Mesothelial cell of epicardium (in vitro differentiated cells): ENCODE measurements around the gene TLR6. TPM values are rescaled to one million over a fixed set of nuclear protein-coding genes. Genes with fewer than 3 reads are reported as not detected.

Source experiments
- DNase-seq, 2 experiments: peaks; one replicate each; pipeline ENCODE4 v3.0.0; 2021; ENCODE audit warnings: low spot score in 2 of 2; ENCODE audit not compliant: unreplicated experiment in 2 of 2
- H3K27ac Mint-ChIP-seq: 2 replicates; pipeline ENCODE4 v1.8.0; 2021; ENCODE audit warnings: mixed read lengths
- H3K27me3 Mint-ChIP-seq: 2 replicates; pipeline ENCODE4 v1.8.0; 2021; ENCODE audit warnings: low read depth, mixed read lengths
- H3K36me3 Mint-ChIP-seq: 2 replicates; pipeline ENCODE4 v1.8.0; 2021; ENCODE audit warnings: mixed read lengths
- H3K4me1 Mint-ChIP-seq: 2 replicates; pipeline ENCODE4 v1.8.0; 2021; ENCODE audit warnings: mixed read lengths
- H3K4me3 Mint-ChIP-seq: 2 replicates; pipeline ENCODE4 v1.8.0; 2021; ENCODE audit warnings: mild to moderate bottlenecking, moderate library complexity, mixed read lengths
- H3K9me3 Mint-ChIP-seq: 2 replicates; pipeline ENCODE4 v1.8.0; 2021; ENCODE audit warnings: mixed read lengths
- CTCF ChIP-seq: fragments of 200-600 bp; sonication (generic); IDR thresholded peaks from one replicate; pipeline ENCODE4 v1.5.0; 2021; ENCODE audit warnings: antibody characterized with exemption; ENCODE audit not compliant: unreplicated experiment
- total RNA-seq: library from RNA; stranded (reverse); gene quantifications from 3 replicates; pipeline ENCODE4 v1.2.1, GENCODE V29; 2021

TLR6 gene
- total RNA-seq, 1 donor from 2014 or later: 0.98 TPM

DNA sequence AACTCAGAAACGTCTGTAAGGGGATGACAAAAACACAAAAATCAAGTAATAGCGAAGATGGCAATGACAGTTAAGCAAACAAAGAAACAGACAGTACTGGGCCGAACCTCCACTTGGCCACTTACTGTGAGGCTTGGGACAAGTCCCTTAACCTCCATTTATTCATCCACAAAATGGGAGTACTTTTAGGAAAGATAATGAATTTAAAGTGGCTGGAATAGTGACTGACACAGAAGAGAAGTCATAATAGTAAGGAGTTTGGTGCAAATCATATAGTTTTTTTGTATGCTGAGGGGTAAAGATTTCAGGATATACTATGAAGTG is 1.4 kb upstream of the TLR6 start:
- Mint-ChIP-seq H3K27me3 (peaks cover 13% of the 10 kb centered on the region), H3K4me1 (peaks cover 21% of the 10 kb centered on the region), H3K36me3 (no peaks in the 10 kb centered on the region), H3K9me3 (no peaks in the 10 kb centered on the region), H3K4me3 (no peak overlapping the region), H3K27ac (no peak overlapping the region)
- DNase-seq: no peak
- TF ChIP-seq CTCF: no peak

GRCh38 chr4:38857354-38858096 is 908 bp upstream of the TLR6 start:
- DNase-seq: no peak
- H3K4me1 Mint-ChIP-seq: peaks cover 21% of the 10 kb centered on the region
- peak overlapping the region; percentile 21 for H3K27ac Mint-ChIP-seq
- H3K27me3 Mint-ChIP-seq: peaks cover 10% of the 10 kb centered on the region
- no peaks in the 10 kb centered on the region for H3K36me3 Mint-ChIP-seq
- no peaks in the 10 kb centered on the region for H3K9me3 Mint-ChIP-seq
- no peak for TF ChIP-seq CTCF
- H3K4me3 Mint-ChIP-seq: no peak overlapping the region

DNA sequence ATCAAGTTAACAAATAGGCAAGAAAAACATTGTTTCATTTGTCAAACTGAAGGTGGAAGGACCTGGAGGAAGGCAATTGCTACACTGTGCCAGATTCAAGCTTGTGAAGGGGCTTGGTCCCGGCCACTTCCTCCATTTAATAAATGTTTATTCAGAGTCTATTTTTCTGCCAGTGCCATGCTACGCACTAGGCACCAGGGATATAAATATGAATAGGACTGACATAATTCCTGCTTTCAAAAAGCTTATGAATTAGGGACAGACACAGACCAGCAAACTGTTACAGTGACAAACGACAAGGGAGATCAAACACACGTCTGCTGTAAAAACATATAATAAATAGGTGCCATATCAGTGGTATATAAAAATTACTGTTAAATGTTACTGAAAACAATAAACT is 571 bp downstream of the TLR6 start:
- H3K9me3 Mint-ChIP-seq: no peaks in the 10 kb centered on the region
- H3K4me1 Mint-ChIP-seq: peaks cover 21% of the 10 kb centered on the region
- peaks cover 4% of the 10 kb centered on the region for H3K27me3 Mint-ChIP-seq
- H3K4me3 Mint-ChIP-seq: peak overlapping the region; percentile 16
- no peak for TF ChIP-seq CTCF
- H3K36me3 Mint-ChIP-seq: no peaks in the 10 kb centered on the region
- no peak for DNase-seq
- H3K27ac Mint-ChIP-seq: no peak overlapping the region

- DNase-seq: no peak
- peaks cover 21% of the 10 kb centered on the region for H3K4me1 Mint-ChIP-seq
- peaks cover 1% of the 10 kb centered on the region for H3K9me3 Mint-ChIP-seq
- TF ChIP-seq CTCF: no peak
- no peak overlapping the region for H3K4me3 Mint-ChIP-seq
- H3K36me3 Mint-ChIP-seq: no peaks in the 10 kb centered on the region
- no peaks in the 10 kb centered on the region for H3K27me3 Mint-ChIP-seq
- no peak overlapping the region for H3K27ac Mint-ChIP-seq
These were observed 1.2 kb downstream of the TLR6 start for GRCh38 chr4:38855466-38855865.

DNA sequence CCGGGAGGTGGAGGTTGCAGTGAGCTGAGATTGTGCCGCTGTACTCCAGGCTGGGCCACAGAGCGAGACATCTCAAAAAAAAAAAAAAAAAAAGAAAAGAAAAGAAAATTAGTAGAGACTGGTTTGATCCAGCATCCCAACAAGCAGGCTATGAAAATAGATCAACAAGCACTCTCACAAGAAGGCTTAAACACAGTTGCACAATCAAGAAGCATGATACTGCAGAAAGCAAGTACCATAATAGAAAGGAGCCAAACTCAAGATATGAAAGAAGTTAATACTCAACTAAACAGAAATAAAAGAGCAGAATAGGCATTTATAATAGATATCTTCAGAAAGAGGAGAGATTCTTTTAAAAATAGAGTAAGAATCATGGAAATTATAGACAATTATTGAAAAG is 10.6 kb downstream of the TLR6 start:
- Mint-ChIP-seq H3K9me3 (peaks cover 33% of the 10 kb centered on the region), H3K4me3 (no peak overlapping the region), H3K36me3 (no peaks in the 10 kb centered on the region), H3K27me3 (no peaks in the 10 kb centered on the region), H3K27ac (no peak overlapping the region), H3K4me1 (no peaks in the 10 kb centered on the region)
- no peak for DNase-seq
- no peak for TF ChIP-seq CTCF

GRCh38 chr4:38842994-38843393 is 13.6 kb downstream of the TLR6 start:
- no peak for DNase-seq
- Mint-ChIP-seq H3K27ac (no peak overlapping the region), H3K4me1 (no peaks in the 10 kb centered on the region), H3K4me3 (no peak overlapping the region), H3K9me3 (peaks cover 12% of the 10 kb centered on the region), H3K27me3 (peaks cover 4% of the 10 kb centered on the region), H3K36me3 (no peaks in the 10 kb centered on the region)
- no peak for TF ChIP-seq CTCF
